T-cell (primary cell): Measurements from ENCODE around the gene ATP6AP1. TPM values are rescaled to one million over a fixed set of nuclear protein-coding genes. Genes with fewer than 3 reads are reported as not detected.
A peak's percentile ranks its signal among the peaks of the same experiment; 100 is the strongest.

Source experiments
- ATAC-seq, 4 experiments: fragments of 200-7000 bp in 3 of 4; fragments of 150-1000 bp in 1 of 4; cut with Tn5 transposase; replicated peaks in 1 of 4; 1 replicate in 3 of 4; 2 replicates in 1 of 4; pipeline ENCODE4 v1.10.0; 2021; ENCODE audit warnings: moderate library complexity in 3 of 4, mild to moderate bottlenecking in 2 of 4, moderate number of reproducible peaks in 1 of 4
- CTCF ChIA-PET, 2 donors: fragments of 300-600 bp; sonication (Branson Sonifier 250); formaldehyde crosslinking; loops; one replicate each; lab custom pipeline; 2022; ENCODE audit warnings: antibody characterized with exemption in 2 of 2; lab: Charles Lee
- POLR2A ChIA-PET, 2 donors: fragments of 300-600 bp; sonication (Branson Sonifier 250); formaldehyde crosslinking; loops; one replicate each; lab custom pipeline; 2022; ENCODE audit warnings: antibody characterized with exemption in 2 of 2; lab: Charles Lee
- DNase-seq, 35 experiments: peaks; one replicate each; pipeline versions ENCODE4 v3.0.0 to v3.0.0-alpha.2; 2013 to 2023
- H3K27ac ChIP-seq: one replicate; pipeline ENCODE4 v1.5.1; 2013; ENCODE audit warnings: low read length
- H3K27me3 ChIP-seq, 2 experiments: replicated peaks in 1 of 2; 1 replicate in 1 of 2; 2 replicates in 1 of 2; pipeline versions ENCODE4 v1.6.1 to v1.7.0; 2013; ENCODE audit warnings: low read length in 1 of 2, mixed read lengths in 1 of 2; ENCODE audit not compliant: control insufficient read depth in 2 of 2, insufficient read depth in 2 of 2; ENCODE audit errors: extremely low read depth in 1 of 2
- H3K36me3 ChIP-seq, 2 donors: 1 replicate in 1 of 2; 2 replicates in 1 of 2; pipeline versions ENCODE4 v1.6.1 to v1.7.0; 2013; ENCODE audit warnings: low read length in 1 of 2; ENCODE audit not compliant: control insufficient read depth in 2 of 2, insufficient read depth in 1 of 2; ENCODE audit errors: extremely low read depth in 1 of 2
- H3K4me1 ChIP-seq, 2 experiments: 1 replicate in 1 of 2; 2 replicates in 1 of 2; pipeline versions ENCODE4 v1.6.1 to v1.7.0; 2013; ENCODE audit warnings: low read length in 2 of 2, mixed read lengths in 1 of 2; ENCODE audit not compliant: insufficient read depth in 2 of 2, control insufficient read depth in 1 of 2; ENCODE audit errors: extremely low read depth in 1 of 2
- H3K4me3 ChIP-seq, 2 donors: 1 replicate in 1 of 2; 2 replicates in 1 of 2; pipeline versions ENCODE4 v1.5.1 to v1.7.0; 2013; ENCODE audit warnings: mild to moderate bottlenecking in 2 of 2, low read length in 1 of 2, moderate library complexity in 1 of 2; ENCODE audit not compliant: control insufficient read depth in 1 of 2; ENCODE audit errors: extremely low read depth in 1 of 2
- H3K9me3 ChIP-seq: 2 replicates; pipeline ENCODE4 v1.7.0; 2013
- H3K27ac Mint-ChIP-seq, 2 donors: one replicate each; pipeline ENCODE4 v1.8.0; 2020 to 2021; ENCODE audit warnings: mild to moderate bottlenecking in 2 of 2, mixed read lengths in 2 of 2
- H3K27me3 Mint-ChIP-seq, 2 donors: one replicate each; pipeline ENCODE4 v1.8.0; 2021 to 2022; ENCODE audit warnings: mixed read lengths in 2 of 2
- H3K36me3 Mint-ChIP-seq: one replicate; pipeline ENCODE4 v1.8.0; 2021; ENCODE audit warnings: mixed read lengths
- H3K4me1 Mint-ChIP-seq, 3 donors: one replicate each; pipeline ENCODE4 v1.8.0; 2020 to 2022; ENCODE audit warnings: mixed read lengths in 3 of 3, mild to moderate bottlenecking in 1 of 3
- H3K4me3 Mint-ChIP-seq, 3 donors: one replicate each; pipeline ENCODE4 v1.8.0; 2020 to 2022; ENCODE audit warnings: mild to moderate bottlenecking in 3 of 3, mixed read lengths in 3 of 3, moderate library complexity in 3 of 3
- H3K9me3 Mint-ChIP-seq, 3 donors: one replicate each; pipeline ENCODE4 v1.8.0; 2020 to 2022; ENCODE audit warnings: mixed read lengths in 3 of 3
- WGBS: methylation state at CpG from one replicate; pipeline ENCODE4 v1.1.5; 2013; ENCODE audit warnings: missing lambda C conversion rate; ENCODE audit not compliant: insufficient coverage; 5-methylcytosine and 5-hydroxymethylcytosine counted together
- total RNA-seq, 35 experiments: library from RNA in 6 of 35; stranded (reverse) in 6 of 35; fragments of 120-200 nt in 1 of 35; gene quantifications; one replicate each; pipeline versions ENCODE4 v1.2.1 to v1.2.4 and lab custom pipeline; 2013 to 2026

Gene ATP6AP1
- total RNA-seq, 5 donors from 2014 or later (not counting 1 experiment from before 2014, with no cell fraction given) = 37.9 to 56.8 (median 53.6) TPM

DNA sequence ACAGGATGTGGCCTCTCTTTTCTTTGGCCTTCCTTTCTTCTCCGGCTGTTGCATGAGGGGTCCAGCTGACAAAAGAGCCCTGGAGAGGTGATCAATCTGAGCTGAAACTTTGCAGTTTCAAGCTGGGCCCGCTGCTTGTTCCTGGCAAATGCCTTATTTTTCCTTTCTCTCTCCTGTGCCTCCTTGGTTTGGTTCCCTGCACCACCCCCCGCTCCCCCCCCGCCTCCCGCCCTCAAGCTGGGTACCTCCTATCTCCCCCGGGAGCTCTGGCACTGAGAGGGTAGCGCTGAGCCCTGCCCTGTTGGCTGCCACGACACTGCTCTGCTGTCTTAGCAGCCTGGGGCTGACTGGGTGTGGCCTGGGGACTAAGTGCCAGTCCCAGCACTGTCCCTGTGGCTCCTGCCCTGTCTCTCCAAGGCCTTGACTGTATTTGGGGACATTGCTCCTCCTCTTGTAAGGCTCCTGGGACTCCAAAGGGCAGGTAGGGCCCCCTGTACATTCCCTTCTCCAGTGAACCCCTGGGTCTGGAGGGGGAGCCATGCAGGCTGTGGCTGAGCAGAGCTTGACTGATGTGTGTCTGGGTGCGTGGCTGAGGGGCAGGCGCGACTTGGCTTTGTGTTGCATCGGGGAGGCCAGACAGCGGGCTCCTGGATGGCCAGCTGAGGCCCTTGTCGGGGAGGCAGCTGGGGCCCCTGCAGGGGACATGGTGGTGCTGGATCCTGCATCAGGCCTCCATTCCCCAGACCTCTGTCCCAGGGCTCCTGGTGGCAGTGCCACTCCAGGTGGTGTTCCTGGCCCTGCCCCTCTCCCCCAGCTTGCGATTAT is 30.7 kb downstream of the ATP6AP1 start:
- Histone ChIP-seq H3K4me3 (peak overlapping the region; percentile 60 to 62), H3K9me3 (no peaks in the 10 kb centered on the region), H3K27me3 (no peaks in the 10 kb centered on the region), H3K4me1 (peaks cover 0 to 18% of the 10 kb centered on the region in 2 experiments), H3K27ac (no peak overlapping the region), H3K36me3 (peaks cover 3 to 11% of the 10 kb centered on the region in 2 donors)
- DNase-seq = peak in 2 of 35 experiments; percentile 17 to 31
- no peaks in the 10 kb centered on the region for H3K9me3 Mint-ChIP-seq
- H3K4me3 Mint-ChIP-seq = peak overlapping the region; percentile 75 to 82 (median 77)
- H3K27me3 Mint-ChIP-seq = peaks cover 0 to 5% of the 10 kb centered on the region in 2 donors
- WGBS = 47% methylated on average over 3 of the region's 15 CpGs
- H3K27ac Mint-ChIP-seq = peak overlapping the region; percentile 46 to 83
- POLR2A ChIA-PET = no interaction called here
- CTCF ChIA-PET = interaction anchor here (0.6 to 0.7 kb wide), 2 partner anchors 17 to 511 kb away, joined by 3 to 4 read pairs; no protein-coding TSS in a partner anchor
- H3K4me1 Mint-ChIP-seq = peaks cover 7 to 25% (median 14%) of the 10 kb centered on the region in 3 donors
- peaks cover 6% of the 10 kb centered on the region for H3K36me3 Mint-ChIP-seq
- peak in 2 of 4 experiments; percentile 28 to 36 for ATAC-seq

DNA sequence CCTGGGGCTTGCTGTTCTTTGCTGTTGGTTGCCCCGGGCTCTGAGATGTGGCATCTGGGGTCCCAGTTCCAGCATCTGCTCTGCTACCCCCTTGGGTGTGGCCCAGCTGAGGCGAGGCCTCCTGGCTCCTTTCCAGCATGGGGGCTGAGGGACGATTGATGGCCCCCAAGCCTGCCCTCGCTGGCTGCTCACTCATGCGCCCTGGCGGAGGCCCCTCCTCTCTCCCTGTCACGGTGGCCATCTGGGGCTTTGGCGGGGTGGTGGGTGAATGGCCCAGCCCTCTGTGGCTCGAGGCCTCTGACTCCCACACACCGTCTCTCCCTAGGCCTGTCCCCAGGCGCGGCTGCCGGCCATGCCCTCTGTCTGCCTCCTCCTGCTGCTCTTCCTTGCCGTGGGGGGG is 31.4 kb downstream of the ATP6AP1 start:
- ATAC-seq (no peak), DNase-seq (no peak)
- peak overlapping the region; percentile 36 to 75 (median 43) for H3K4me3 Mint-ChIP-seq
- no peak overlapping the region for H3K4me3 ChIP-seq
- no peaks in the 10 kb centered on the region for H3K9me3 ChIP-seq
- CTCF ChIA-PET = interaction anchor here in 1 of 2 donors (0.7 kb wide), 1 partner anchor 510 kb away, joined by 3 read pairs; no protein-coding TSS in a partner anchor
- H3K27me3 Mint-ChIP-seq = no peaks in the 10 kb centered on the region
- no peak overlapping the region for H3K27ac ChIP-seq
- peaks cover 0 to 18% of the 10 kb centered on the region in 2 experiments for H3K4me1 ChIP-seq
- WGBS = 60% methylated on average over 2 of the region's 14 CpGs
- peaks cover 3 to 15% of the 10 kb centered on the region in 2 donors for H3K36me3 ChIP-seq
- no peak overlapping the region for H3K27ac Mint-ChIP-seq
- peaks cover 7 to 25% (median 14%) of the 10 kb centered on the region in 3 donors for H3K4me1 Mint-ChIP-seq
- H3K36me3 Mint-ChIP-seq = peaks cover 6% of the 10 kb centered on the region
- POLR2A ChIA-PET = no interaction called here
- H3K27me3 ChIP-seq = no peaks in the 10 kb centered on the region
- no peaks in the 10 kb centered on the region for H3K9me3 Mint-ChIP-seq

DNA sequence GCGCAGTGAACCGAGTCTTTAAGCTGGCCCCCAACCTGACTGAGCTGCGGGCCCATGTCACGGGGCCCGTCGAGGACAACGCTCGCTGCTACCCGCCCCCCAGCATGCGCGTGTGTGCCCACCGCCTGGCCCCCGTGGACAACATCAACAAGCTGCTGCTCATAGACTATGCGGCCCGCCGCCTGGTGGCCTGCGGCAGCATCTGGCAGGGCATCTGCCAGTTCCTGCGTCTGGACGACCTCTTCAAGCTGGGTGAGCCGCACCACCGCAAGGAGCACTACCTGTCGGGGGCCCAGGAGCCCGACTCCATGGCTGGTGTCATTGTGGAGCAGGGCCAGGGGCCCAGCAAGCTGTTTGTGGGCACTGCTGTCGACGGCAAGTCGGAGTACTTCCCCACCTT is 31.8 kb downstream of the ATP6AP1 start:
- H3K9me3 Mint-ChIP-seq = no peaks in the 10 kb centered on the region
- H3K27me3 ChIP-seq = no peaks in the 10 kb centered on the region
- peaks cover 3 to 16% of the 10 kb centered on the region in 2 donors for H3K36me3 ChIP-seq
- no peak overlapping the region for H3K4me3 ChIP-seq
- H3K27ac Mint-ChIP-seq = no peak overlapping the region
- ChIA-PET POLR2A (no interaction called here), CTCF (interaction anchor here in 1 of 2 donors (0.5 kb wide), 1 partner anchor 371 kb away, joined by 5 read pairs; no protein-coding TSS in a partner anchor)
- H3K36me3 Mint-ChIP-seq = peaks cover 6% of the 10 kb centered on the region
- H3K4me1 Mint-ChIP-seq = peaks cover 7 to 25% (median 14%) of the 10 kb centered on the region in 3 donors
- no peaks in the 10 kb centered on the region for H3K27me3 Mint-ChIP-seq
- 97% methylated on average over 18 of the region's 26 CpGs for WGBS
- peak overlapping the region; percentile 36 to 75 (median 43) for H3K4me3 Mint-ChIP-seq
- no peak overlapping the region for H3K27ac ChIP-seq
- peaks cover 0 to 18% of the 10 kb centered on the region in 2 experiments for H3K4me1 ChIP-seq
- H3K9me3 ChIP-seq = no peaks in the 10 kb centered on the region
- no peak for DNase-seq
- no peak for ATAC-seq

DNA sequence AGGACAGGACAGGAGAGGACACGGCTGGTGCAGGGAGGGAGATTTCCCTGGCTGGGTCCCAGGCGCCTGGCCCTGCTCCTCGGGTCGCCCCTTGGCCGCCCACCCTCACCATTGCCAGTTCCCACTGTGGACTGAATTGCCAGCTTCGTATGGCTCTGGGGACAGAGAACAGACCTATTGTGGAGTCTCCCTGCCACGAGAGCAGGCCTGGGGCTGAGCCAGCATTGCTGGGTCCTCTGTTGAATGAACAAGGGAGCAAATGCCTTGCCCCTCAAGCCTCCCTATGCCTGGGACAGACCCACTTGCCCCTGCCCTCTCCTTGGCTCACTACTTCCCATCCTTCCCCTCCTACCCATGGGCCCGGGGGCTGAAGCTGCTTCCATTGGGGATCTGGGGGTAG is 33.9 kb downstream of the ATP6AP1 start:
- ChIA-PET CTCF (no interaction called here), POLR2A (no interaction called here)
- H3K9me3 Mint-ChIP-seq = no peaks in the 10 kb centered on the region
- H3K36me3 Mint-ChIP-seq = peaks cover 6% of the 10 kb centered on the region
- ATAC-seq = no peak
- Histone ChIP-seq H3K9me3 (no peaks in the 10 kb centered on the region), H3K27ac (no peak overlapping the region), H3K4me3 (no peak overlapping the region), H3K4me1 (peaks cover 0 to 14% of the 10 kb centered on the region in 2 experiments), H3K36me3 (peaks cover 9 to 30% of the 10 kb centered on the region in 2 donors), H3K27me3 (no peaks in the 10 kb centered on the region)
- 92% methylated on average over 4 of the region's 8 CpGs for WGBS
- H3K4me1 Mint-ChIP-seq = peaks cover 7 to 21% (median 11%) of the 10 kb centered on the region in 3 donors
- no peaks in the 10 kb centered on the region for H3K27me3 Mint-ChIP-seq
- no peak for DNase-seq
- H3K27ac Mint-ChIP-seq = no peak overlapping the region
- H3K4me3 Mint-ChIP-seq = no peak overlapping the region

DNA sequence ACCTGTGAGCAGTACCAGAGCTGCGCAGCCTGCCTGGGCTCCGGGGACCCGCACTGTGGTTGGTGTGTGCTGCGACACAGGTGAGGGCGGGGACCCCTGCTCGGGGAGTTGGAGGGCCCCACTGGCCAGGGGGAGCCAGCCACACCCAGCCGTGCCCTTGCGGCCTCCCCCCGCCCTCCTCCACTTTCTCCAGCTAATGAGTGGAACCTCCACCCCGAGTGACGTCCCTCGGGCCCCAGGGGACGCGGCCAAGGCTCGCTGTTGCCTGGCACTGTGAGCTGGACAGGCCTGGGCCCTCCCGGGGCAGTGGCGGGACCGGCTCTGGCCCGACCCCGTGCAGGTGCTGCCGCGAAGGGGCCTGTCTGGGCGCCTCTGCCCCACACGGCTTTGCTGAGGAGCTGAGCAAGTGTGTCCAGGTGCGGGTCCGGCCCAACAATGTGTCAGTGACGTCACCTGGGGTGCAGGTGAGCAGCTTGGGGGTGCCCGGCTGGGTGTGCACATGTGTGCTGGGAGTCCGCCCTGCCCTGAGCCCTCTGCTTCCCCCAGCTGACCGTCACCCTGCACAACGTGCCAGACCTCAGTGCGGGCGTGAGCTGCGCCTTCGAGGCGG is 35.2 kb downstream of the ATP6AP1 start:
- WGBS = 98% methylated on average over 7 of the region's 36 CpGs
- no peak overlapping the region for H3K27ac Mint-ChIP-seq

DNA sequence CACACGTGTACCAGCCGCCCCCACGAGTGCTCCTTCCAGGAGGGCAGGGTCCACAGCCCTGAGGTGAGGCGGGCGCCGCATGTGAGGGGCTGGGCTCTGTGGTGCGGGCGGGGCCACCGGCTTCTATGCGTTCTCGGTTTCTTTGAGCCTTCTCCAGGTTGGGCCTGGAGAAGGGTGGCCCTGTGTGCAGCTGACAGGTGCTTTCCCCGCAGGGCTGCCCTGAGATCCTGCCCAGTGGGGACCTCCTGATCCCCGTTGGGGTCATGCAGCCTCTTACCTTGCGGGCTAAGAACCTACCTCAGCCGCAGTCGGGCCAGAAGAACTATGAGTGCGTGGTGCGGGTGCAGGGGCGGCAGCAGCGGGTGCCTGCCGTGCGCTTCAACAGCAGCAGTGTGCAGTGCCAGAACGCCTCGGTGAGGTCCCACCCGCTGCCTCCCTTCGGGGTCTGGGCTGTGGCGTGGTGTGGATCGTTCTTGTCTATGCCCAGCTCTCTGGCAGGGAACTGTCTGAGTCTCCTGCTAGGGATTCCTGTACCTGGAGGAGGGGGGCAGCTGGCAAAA is 36.4 kb downstream of the ATP6AP1 start:
- H3K27me3 ChIP-seq = no peaks in the 10 kb centered on the region
- no peaks in the 10 kb centered on the region for H3K9me3 Mint-ChIP-seq
- peaks cover 6% of the 10 kb centered on the region for H3K36me3 Mint-ChIP-seq
- H3K27ac ChIP-seq = no peak overlapping the region
- H3K27ac Mint-ChIP-seq = no peak overlapping the region
- H3K27me3 Mint-ChIP-seq = no peaks in the 10 kb centered on the region
- 94% methylated on average over 11 of the region's 28 CpGs for WGBS
- peaks cover 5 to 14% (median 7%) of the 10 kb centered on the region in 3 donors for H3K4me1 Mint-ChIP-seq
- DNase-seq = no peak
- H3K4me1 ChIP-seq = peaks cover 0 to 4% of the 10 kb centered on the region in 2 experiments
- H3K4me3 ChIP-seq = no peak overlapping the region
- H3K36me3 ChIP-seq = peaks cover 9 to 46% of the 10 kb centered on the region in 2 donors
- ATAC-seq = no peak
- CTCF ChIA-PET = no interaction called here
- H3K9me3 ChIP-seq = no peaks in the 10 kb centered on the region
- H3K4me3 Mint-ChIP-seq = no peak overlapping the region
- POLR2A ChIA-PET = no interaction called here

More for the DNA sequence above, 35.2 kb downstream of the ATP6AP1 start:
- peaks cover 0 to 12% of the 10 kb centered on the region in 2 experiments for H3K4me1 ChIP-seq
- no peak overlapping the region for H3K27ac ChIP-seq
- H3K27me3 ChIP-seq = no peaks in the 10 kb centered on the region
- Mint-ChIP-seq H3K36me3 (peaks cover 6% of the 10 kb centered on the region), H3K4me1 (peaks cover 7 to 20% (median 10%) of the 10 kb centered on the region in 3 donors), H3K9me3 (no peaks in the 10 kb centered on the region), H3K4me3 (no peak overlapping the region), H3K27me3 (no peaks in the 10 kb centered on the region)
- ATAC-seq (no peak), DNase-seq (no peak)
- ChIA-PET POLR2A (no interaction called here), CTCF (no interaction called here)
- no peaks in the 10 kb centered on the region for H3K9me3 ChIP-seq
- H3K4me3 ChIP-seq = no peak overlapping the region
- peaks cover 9 to 42% of the 10 kb centered on the region in 2 donors for H3K36me3 ChIP-seq
